Adipose tissue (tissue), 3 donors: ENCODE data around the gene CAP2. TPM values are rescaled to one million over a fixed set of nuclear protein-coding genes. Genes with fewer than 3 reads are reported as not detected.
"Not testable (repeated sequence)": the region's sequence is repeated elsewhere in the genome, so short reads cannot be mapped to it uniquely, and the experiment has no call there.

ENCODE experiments used
- H3K27ac ChIP-seq: one replicate; pipeline ENCODE4 v1.5.1; 2013; ENCODE audit warnings: low read depth, low read length
- WGBS, 3 donors: extraction: QIAGEN DNeasy Blood & Tissue Kit; methylation state at CpG; one replicate each; pipeline ENCODE4 v1.1.7; 2013; 5-methylcytosine and 5-hydroxymethylcytosine counted together
- polyA plus RNA-seq, 3 donors: library from polyadenylated mRNA; stranded (reverse); fragments of 200-250 nt; gene quantifications; one replicate each; pipeline ENCODE4 v1.2.3, GENCODE V29; 2013
- donor health status: healthy with polysubstance abuse.
- donor health status: Bipolar disorder and iron deficiency.
- donor health status: healthy.

The CAP2 gene
- polyA plus RNA-seq, 3 donors, result 2.2 to 4.7 (median 2.5) TPM

DNA sequence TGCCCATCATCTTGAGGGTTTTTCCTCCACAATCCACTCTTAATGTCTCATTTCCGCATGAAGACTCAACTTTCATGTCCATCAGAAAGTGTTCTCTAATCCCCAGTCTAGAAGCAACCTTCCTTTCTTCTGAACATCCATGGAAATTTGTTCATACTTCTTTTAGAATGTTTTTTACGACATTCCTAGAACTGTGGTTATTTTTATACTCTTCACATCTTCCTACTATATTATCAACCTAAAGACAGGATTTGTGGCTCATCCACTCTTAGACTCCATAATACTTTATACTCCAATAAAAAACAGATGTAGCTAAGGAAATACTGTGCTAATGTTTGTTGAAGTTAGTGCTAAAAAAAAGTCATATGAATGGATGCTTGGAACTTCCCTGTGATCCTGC is 1.4 kb upstream of the CAP2 start:
- no peak overlapping the region for H3K27ac ChIP-seq
- 91 to 93% (median 92%) methylated on average over 2 of the region's 2 CpGs for WGBS, 3 donors

DNA sequence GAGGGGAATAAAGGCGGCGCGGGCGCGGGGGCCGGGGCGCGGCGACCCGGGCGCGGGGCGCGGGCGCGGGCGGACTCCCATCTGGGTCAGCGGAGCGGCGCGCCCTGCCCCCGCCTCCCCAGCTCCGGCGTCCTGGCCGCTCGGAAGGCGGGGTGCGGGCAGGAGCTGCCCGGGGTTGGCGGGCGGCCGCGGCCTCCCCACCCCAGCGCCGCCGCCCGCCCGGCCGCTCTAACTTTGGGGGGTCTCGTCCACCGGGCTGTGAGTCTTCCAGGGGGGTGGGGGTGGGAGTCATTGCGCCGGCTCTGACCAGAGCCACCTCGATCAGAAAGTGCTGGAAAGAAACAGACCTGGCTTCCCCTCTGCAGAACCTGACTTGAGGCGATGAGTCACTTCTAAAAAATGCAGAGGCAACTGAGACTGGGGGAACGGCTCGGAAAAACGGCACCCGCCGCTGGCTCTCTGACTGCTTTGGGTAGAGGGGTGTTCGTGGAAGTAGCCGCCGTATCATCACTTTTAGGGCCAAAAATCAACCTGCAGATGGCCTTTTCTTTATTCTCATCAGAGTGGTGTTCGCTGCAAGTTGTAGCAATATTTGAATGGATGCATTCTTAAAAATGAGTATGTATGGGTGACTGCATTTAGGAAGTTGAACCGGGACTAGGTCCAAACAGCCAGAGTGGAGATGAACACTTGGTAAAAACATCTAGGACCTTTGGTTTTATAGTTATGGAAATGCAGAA is 667 bp downstream of the CAP2 start:
- 2% methylated on average over 40 to 53 of the region's 55 CpGs for WGBS, 3 donors

DNA sequence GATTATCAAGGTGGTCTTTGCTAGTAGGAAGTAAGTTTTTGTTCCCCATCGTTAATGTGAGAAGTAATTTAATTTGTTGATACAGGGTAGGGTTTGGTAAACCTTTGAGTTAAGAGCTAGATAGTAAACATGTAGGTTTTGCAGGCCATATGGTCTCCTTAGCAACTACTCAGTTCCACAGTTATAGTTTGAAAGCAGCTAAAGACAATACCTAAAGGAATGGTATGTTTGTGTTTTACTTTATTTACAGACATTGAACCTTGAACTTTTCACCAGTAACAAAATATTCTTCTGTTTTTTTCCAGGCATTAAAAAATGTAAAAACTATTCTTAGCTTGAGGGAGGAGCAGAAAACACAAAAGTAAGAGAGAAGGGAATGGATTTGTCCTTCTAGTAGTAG is 1.7 kb downstream of the CAP2 start:
- 50 to 69% (median 65%) methylated on average over 1 of the region's 1 CpG for WGBS, 3 donors
- no peak overlapping the region for H3K27ac ChIP-seq

More for the DNA sequence above, 667 bp downstream of the CAP2 start:
- no peak overlapping the region for H3K27ac ChIP-seq

DNA sequence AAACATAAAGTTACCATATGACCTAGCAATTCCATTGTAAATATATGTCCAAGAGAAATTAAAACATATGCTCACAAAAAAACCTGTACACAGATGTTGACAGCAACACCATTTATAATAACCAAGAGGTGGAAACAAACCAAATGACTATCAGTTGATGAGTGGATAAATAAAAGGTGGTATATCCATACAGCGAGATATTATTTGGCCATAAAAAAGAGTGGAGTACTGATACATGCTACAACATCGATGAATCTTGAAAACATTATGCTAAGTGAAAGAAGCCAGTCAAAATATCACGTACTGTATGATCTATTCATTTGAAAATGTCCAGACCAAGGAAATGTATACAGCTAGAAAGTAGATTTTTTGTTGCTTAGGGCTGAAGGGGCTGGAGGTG is 2.9 kb downstream of the CAP2 start:
- 90 to 99% (median 91%) methylated on average over 3 of the region's 3 CpGs for WGBS, 3 donors
- H3K27ac ChIP-seq, result no peak overlapping the region

DNA sequence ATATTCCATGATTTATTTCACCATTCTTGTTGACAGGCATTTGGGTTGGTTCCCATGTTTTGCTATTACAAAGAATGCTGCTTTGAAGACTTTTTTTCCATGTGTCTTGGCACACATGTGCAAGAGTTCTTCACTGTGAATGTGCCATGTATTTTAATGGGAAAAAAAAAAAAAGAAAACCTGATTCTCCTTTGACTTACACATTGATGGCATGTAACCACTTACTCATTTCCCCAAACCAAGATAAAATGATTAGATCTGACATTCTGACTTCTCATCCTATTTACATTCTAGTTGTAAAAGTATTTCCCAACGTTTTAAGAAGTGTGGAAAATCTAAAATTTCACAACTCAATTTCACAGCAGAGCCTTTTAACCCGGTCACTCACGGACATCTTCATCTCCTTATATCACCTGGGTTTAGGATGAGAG is 4.4 kb downstream of the CAP2 start:
- 41 to 66% (median 47%) methylated on average over 3 of the region's 3 CpGs for WGBS, 3 donors
- H3K27ac ChIP-seq, result no peak overlapping the region

DNA sequence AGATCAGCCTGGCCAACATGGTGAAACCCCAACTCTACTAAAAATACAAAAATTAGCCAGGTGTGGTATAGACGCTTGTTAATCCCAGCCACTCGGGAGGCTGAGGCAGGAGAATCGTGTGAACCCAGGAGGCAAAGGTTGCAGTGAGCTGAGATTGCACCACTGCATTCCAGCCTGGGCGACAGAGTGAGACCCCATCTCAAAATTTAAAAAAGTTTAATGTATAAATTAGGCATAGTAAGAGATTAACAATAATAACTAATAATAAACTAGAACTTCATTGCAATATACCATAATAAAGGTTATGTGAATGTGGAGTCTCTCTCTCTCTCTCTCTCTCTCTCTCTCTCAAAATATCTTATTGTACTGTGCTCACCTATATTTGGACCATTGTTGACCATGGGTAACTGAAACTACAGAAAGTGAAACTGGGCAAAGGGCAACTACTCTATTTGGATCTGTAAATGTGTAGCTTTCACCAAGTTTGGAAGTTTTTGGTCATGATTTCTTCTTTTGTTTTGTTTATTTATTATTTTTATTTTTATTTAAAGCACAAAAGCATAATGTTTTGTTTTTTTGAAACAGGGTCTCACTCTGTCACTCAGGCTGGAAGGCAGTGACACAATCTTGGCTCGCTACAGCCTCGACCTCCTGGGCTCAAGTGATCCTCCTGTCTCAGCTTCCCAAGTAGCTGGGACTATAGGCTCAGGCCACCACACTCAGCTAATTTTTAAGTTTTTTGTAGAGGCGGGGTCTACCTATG is 12.0 kb downstream of the CAP2 start:
- H3K27ac ChIP-seq, result not testable (repeated sequence)
- 86 to 88% (median 86%) methylated on average over 7 of the region's 7 CpGs for WGBS, 3 donors

DNA sequence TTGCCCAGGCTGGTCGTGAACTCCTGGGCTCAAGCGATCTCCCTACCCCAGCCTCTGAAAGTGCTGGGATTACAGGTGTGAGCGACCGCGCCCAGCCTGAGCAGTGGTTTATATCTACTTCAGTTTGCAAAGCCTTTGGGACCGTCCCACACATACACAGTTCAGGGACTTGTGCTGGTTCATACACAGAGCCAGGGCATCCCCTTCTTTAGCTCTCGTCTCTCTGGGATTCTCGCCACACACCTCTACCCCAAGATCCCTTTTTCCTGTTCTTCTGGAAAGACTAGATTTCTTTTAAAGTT is 12.5 kb downstream of the CAP2 start:
- 93 to 96% (median 95%) methylated on average over 8 of the region's 8 CpGs for WGBS, 3 donors
- no peak overlapping the region for H3K27ac ChIP-seq

DNA sequence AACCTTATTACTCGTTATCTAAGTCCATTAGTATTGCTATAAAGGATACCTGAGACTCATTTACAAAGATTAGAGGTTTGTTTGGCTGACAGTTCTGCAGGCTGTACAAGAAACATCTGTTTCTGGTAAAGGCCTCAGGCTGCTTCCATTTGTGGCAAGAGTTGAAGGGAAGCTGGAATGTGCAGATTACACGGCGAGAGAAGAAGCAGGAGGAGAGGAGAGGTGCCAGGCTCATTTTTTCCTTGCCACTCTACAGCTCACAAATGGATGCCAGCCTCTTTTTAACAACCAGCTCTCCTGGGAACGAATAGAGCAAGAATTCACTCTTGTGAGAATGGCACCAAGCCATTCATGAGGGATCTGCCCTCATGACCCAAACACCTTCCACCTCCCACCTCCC is 14.7 kb downstream of the CAP2 start:
- 72 to 84% (median 72%) methylated on average over 4 of the region's 4 CpGs for WGBS, 3 donors
- H3K27ac ChIP-seq, result no peak overlapping the region

DNA sequence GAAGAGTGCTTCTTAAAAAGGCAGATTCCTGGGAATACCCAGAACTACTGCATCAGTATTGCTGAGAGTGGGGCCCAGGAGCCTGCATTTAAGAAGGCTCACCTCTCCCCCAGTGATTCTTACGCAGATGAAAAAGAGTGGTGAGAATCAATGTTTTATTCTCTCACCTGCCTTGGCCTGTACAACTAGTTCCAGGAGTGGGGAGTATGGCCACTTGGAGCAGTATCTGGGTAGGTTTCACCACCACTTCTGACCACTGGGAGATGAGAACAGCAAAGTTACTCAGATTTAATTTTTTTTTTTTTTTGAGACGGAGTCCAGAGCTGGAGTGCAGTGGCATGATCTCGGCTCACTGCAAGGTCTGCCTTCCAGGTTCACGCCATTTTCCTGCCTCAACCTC is 16.9 kb downstream of the CAP2 start:
- 95 to 100% (median 100%) methylated on average over 4 of the region's 4 CpGs for WGBS, 3 donors
- no peak overlapping the region for H3K27ac ChIP-seq

DNA sequence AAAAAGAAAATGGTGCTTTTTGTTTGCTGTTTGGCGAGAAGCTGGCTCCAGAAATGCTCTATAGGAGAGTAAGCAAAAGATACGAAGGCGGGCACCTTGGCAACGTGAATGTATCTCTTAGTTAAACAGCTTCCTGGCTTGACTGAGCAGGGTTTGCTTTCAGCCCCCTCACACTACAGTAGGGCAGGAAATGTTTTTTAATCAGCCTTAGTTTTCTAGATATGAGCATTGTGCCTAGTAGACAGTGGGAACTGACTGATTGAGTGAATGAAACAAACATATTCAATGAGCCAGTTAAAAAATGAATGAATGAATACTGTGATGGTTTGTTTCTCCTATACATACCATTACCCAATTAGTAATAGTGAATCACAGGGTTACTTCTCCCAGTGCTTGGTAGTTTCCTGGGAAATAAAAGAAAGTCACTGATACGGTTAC is 19.9 kb downstream of the CAP2 start:
- no peak overlapping the region for H3K27ac ChIP-seq
- WGBS, 3 donors, result 58 to 81% (median 78%) methylated on average over 5 of the region's 5 CpGs

DNA sequence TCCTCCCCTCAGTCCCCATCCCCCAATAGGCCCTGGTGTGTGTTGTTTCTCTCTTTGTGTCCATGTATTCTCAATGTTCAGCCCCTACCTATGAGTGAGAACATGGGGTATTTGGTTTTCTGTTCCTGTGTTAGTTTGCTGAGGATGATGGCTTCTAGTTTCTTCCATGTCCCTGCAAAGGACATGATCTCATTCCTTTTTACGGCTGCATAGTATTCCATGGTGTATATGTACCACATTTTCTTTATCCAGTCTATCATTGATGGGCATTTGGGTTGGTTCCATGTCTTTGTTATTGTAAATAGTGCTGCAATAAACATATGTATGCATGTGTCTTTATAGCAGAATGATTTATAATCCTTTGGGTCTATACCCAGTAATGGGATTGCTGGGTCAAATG is 21.0 kb downstream of the CAP2 start:
- 90 to 100% (median 91%) methylated on average over 1 of the region's 1 CpG for WGBS, 3 donors
- not testable (repeated sequence) for H3K27ac ChIP-seq

DNA sequence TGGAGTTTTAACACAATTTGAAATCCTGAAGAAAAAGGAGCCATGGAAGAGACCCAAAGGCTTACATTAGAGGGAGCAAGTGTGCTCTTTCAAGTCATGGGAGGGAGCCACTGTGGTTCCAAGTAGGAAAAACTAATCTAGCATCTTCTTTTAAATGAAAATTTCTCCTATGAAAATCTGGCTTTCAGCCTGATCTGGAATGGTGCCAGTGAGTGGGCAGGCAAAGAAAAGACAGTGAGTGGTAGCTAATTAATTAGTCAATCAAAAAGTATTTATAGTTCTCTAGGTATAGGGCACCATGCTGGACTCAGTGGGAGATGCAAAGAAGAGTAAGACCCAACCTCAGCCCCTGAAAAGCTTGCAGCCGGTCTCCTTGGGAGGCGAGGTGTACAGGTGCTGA is 21.9 kb downstream of the CAP2 start:
- H3K27ac ChIP-seq, result no peak overlapping the region
- WGBS, 3 donors, result 89 to 98% (median 93%) methylated on average over 2 of the region's 2 CpGs

DNA sequence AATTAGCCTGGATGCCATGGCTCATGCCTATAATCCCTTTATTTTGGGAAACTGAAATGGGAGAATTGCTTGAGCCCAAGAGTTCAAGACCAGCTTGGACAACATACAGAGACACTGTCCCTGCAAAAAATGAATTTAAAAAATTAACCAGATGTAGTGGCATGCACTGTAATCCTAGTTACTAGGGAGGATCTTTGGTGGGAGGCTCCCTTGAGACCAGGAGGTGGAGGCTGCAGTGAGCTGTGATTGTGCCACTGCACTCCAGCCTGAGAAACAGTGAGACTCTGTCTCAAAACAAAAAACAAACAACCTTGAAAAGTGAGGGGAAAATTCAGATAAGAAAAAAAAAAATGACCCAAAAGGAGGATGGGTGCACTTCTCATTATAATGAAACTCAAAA is 23.4 kb downstream of the CAP2 start:
- no peak overlapping the region for H3K27ac ChIP-seq

DNA sequence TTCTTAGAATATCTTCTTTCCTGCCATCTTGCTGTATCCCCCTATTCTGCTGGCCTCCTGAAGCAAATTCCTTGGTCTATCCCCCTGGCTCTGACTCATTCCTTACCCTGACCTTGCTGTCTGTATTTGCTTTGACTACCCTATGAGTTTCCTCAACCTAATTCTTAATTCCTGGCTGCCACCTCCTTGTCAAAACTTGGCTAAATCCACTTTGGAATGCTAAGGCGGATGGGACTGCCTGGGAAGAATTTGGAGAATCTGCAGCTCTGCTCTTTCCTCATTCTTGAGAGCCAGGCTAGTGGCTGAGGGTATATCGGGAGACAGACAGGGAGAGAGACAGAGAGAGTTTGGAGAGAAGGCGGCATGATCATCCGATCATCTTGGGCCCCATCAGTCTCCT is 24.4 kb downstream of the CAP2 start:
- 57 to 71% (median 71%) methylated on average over 4 of the region's 4 CpGs for WGBS, 3 donors
- no peak overlapping the region for H3K27ac ChIP-seq

DNA sequence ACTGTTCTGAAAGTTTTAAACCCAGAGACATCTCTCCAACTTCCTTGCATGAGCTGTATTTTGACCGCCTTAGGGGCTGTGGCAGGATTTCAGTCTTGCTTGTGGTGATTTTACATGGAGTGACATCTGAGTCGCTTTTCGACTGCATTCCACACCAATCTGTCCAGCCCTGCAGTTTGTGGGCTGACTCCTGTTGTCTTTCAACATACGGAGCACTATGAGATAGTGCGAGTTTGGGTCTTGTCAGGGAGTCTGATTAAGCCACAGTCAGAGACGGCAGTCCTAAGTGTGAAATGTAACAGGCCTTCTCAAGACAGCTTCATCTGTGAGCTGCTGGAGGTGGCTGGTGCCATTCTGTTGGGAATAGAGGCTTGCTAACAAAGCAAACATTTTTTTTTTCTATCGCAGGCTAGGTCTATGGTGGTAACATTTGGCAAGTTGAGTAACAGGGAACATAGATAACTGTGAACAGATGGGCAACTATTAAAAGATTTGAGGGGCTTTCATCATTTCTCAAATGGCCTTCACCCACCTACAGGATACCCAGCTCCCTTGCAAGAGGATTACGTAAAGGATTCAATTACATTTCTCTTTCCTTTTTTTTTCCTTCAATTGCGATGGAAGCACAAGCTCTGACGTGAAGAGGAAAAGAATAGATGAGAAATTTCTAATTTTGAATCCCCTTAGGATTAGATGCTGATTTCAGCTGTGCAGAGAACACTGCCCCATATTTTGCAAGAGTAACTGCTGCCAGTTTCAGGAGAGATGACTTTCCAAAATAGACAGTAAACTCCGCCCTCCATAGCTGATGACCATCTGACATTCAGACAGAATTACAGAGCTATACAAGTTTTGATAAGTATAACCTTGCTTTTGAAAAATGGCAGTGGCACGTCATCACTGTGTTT is 25.1 kb downstream of the CAP2 start:
- H3K27ac ChIP-seq, result no peak overlapping the region
- 55 to 79% (median 58%) methylated on average over 12 of the region's 12 CpGs for WGBS, 3 donors

DNA sequence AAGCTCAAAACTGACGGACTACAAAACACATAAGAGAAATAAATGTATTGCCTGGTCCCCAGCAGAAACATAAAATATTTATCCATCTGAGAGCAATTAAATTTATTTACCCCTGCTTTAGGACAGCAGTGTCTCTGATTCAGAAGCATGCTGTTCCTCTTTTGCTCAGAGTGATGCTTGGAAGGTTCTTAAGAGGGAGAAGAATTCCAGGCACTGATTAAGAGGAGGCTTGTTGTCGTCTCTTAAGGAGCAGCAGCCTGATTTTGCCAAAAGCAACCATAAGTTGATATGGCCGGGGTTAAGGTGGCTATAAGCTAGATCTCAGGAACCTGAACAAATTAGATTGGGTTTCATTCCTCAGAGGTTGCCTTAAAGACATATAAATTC is 25.8 kb downstream of the CAP2 start:
- 70 to 81% (median 76%) methylated on average over 3 of the region's 3 CpGs for WGBS, 3 donors
- no peak overlapping the region for H3K27ac ChIP-seq

DNA sequence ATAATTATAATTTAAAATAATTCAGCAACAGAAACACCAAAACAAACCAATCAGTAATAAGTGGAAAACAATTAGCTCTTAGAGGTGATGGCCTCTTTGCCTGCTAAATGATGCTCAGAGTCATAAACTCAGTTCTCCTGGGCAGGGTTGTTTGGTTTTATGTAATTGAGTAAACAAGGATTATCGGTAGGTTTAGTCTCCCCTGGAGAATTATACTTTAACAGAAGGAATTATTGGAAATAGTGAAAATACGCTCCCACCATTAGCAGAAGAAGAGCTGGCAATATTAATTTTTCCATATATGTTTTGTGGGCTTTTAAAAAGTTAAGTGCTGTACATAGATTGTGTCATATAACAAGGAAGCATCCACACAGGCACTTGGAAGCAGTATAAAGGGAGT is 27.0 kb downstream of the CAP2 start:
- no peak overlapping the region for H3K27ac ChIP-seq
- WGBS, 3 donors, result 65 to 86% (median 84%) methylated on average over 2 of the region's 2 CpGs

DNA sequence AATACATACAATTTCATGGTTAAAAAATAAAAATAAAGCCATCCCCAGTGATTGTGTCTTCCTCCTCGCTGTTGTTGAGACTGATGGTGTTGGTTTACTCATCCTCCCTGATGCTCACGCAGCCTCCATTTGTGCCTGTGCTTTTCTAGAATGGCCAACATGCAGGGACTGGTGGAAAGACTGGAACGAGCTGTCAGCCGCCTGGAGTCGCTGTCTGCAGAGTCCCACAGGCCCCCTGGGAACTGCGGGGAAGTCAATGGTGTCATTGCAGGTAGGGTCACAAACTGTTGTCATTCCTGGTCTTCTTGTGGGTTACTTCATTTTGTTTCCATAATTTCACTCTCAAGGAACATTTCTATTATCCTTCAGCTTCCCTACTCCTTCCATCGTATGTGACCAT is 28.0 kb downstream of the CAP2 start:
- no peak overlapping the region for H3K27ac ChIP-seq
- 88 to 95% (median 92%) methylated on average over 7 of the region's 7 CpGs for WGBS, 3 donors

DNA sequence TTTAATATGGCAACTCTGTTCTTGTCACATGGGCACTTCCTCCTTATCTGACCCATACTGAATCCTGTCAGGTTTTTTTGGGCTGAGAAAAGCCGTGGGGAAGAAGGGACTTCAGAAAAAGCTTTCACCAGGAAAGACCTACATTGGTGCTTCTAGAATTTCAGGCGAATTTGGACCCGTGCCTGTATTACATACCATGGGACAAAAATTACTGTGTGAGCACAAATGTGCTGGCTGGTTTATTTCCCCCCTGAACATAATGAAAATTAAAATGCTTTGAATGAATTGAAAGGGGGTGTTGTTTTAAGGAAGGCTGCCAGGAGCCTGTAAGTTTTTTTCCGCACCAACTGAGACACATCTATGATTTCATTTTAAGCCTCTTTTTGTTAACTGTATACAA is 29.6 kb downstream of the CAP2 start:
- WGBS, 3 donors, result 57 to 77% (median 63%) methylated on average over 4 of the region's 4 CpGs
- H3K27ac ChIP-seq, result no peak overlapping the region
